ENCODE measurements around the gene SLC35E1. TPM values are rescaled to one million over a fixed set of nuclear protein-coding genes. Genes with fewer than 3 reads are reported as not detected.

Gene SLC35E1
- total RNA-seq, 1 donor from 2014 or later, result 19.8 TPM

Small RNAs within 50 kb of the gene (small RNA-seq; reads per million reads assigned to genes)
- gene RN7SL146P (ENCODE audit: low replicate concordance), result not detected

Other genes starting within 250 kb of the SLC35E1 start
- 14.2 TPM for gene KLF2, start 247.6 kb downstream of the SLC35E1 start, total RNA-seq
- 16.4 TPM for gene EPS15L1, start 100.4 kb downstream of the SLC35E1 start, total RNA-seq
- gene CALR3, start 76.2 kb downstream of the SLC35E1 start, total RNA-seq, result not detected
- 8.8 TPM for gene C19orf44, start 76.0 kb downstream of the SLC35E1 start, total RNA-seq
- 17.4 TPM for gene CHERP, start 30.0 kb downstream of the SLC35E1 start, total RNA-seq
- 5.3 TPM for gene MED26, start 55.8 kb upstream of the SLC35E1 start, total RNA-seq
- gene SMIM7, start 87.7 kb upstream of the SLC35E1 start, total RNA-seq, result 67.4 TPM
- 97.2 TPM for gene TMEM38A, start 88.7 kb upstream of the SLC35E1 start, total RNA-seq
- 0.10 TPM for gene NWD1, start 147.4 kb upstream of the SLC35E1 start, total RNA-seq

Measured in tongue (tissue), 2 donors.